Body of pancreas (tissue), 4 donors: ENCODE results near the gene HOXD8.

ENCODE experiments used
- POLR2A ChIP-seq, 3 donors: fragments of 450-650 bp; IDR thresholded peaks; one replicate each; pipeline ENCODE4 v1.6.1; 2016; ENCODE audit warnings: antibody characterized with exemption in 3 of 3, mild to moderate bottlenecking in 2 of 3
- TF ChIP-seq, protein P1 (sequence below), 7 experiments: fragments of 450-650 bp in 4 of 7; fragments of 200-600 bp in 3 of 7; sonication (generic) in 3 of 7; IDR thresholded peaks; one replicate each; pipeline ENCODE4 v1.5.1; 2016 to 2019; ENCODE audit warnings: antibody characterized with exemption in 7 of 7

DNA sequence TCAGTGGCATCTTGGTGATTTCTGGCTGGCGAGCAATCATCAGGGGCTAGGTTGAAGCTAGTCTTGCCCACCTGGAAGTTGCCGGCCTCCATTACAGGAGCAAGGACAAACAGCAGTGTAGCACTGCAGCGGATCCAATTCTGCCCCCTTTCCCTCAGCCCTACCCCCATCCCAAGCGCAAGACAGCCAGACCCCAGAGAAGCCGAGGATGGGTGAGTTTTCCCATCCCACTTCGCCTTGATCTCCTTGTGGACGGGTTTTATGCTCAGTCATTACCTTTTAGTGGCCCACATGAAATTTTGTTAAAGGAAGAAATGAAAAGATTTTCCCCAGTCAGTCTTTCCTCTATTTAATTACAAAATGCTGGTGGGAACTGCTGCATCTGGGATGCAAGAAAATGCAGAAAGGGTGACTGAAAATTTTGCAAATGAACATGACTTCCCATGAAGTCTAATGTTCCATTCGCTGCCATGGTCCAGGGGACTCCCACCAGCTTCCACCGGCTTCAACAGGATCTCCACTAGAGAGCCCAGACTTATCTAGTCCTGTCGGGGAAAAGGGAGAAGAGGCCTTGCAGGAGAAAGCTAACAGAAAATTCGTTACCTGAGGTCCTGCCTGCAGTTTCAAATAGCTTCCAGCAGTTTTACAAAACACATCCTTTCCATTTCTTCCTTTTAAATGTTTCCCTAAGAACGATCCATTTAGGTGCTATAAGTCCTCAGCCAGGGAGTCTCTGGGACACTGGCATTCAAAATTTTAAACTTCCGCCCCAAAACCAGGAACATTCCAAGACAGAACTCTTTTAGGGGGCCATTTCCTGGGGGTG is 8.9 kb upstream of the HOXD8 start:
- TF ChIP-seq, protein P1, sequence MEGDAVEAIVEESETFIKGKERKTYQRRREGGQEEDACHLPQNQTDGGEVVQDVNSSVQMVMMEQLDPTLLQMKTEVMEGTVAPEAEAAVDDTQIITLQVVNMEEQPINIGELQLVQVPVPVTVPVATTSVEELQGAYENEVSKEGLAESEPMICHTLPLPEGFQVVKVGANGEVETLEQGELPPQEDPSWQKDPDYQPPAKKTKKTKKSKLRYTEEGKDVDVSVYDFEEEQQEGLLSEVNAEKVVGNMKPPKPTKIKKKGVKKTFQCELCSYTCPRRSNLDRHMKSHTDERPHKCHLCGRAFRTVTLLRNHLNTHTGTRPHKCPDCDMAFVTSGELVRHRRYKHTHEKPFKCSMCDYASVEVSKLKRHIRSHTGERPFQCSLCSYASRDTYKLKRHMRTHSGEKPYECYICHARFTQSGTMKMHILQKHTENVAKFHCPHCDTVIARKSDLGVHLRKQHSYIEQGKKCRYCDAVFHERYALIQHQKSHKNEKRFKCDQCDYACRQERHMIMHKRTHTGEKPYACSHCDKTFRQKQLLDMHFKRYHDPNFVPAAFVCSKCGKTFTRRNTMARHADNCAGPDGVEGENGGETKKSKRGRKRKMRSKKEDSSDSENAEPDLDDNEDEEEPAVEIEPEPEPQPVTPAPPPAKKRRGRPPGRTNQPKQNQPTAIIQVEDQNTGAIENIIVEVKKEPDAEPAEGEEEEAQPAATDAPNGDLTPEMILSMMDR (IDR thresholded peaks at IDR 0.05), result no peak
- TF ChIP-seq POLR2A (IDR thresholded peaks at IDR 0.05), result no peak
